Transverse colon (tissue), 4 donors: ENCODE measurements around the gene CELSR1.

ENCODE experiments used
- CTCF ChIP-seq, 5 experiments: fragments of 200-600 bp in 3 of 5; fragments of 450-650 bp in 2 of 5; sonication (generic) in 3 of 5; IDR thresholded peaks; 1 replicate in 2 of 5; 2 replicates in 3 of 5; pipeline ENCODE4 v1.5.1; 2016 to 2017; ENCODE audit warnings: antibody characterized with exemption in 5 of 5, inconsistent platforms in 3 of 5, mild to moderate bottlenecking in 2 of 5, moderate library complexity in 1 of 5
- POLR2A ChIP-seq: fragments of 450-650 bp; IDR thresholded peaks from one replicate; pipeline ENCODE4 v1.6.1; 2016; ENCODE audit warnings: antibody characterized with exemption, mild to moderate bottlenecking, moderate library complexity
- POLR2AphosphoS5 ChIP-seq, 3 donors: sonication (generic); formaldehyde crosslinking; IDR thresholded peaks; one replicate each; pipeline ENCODE4 v1.6.1; 2016; ENCODE audit warnings: antibody characterized with exemption in 3 of 3

- no peak for TF ChIP-seq CTCF (IDR thresholded peaks at IDR 0.05)
- TF ChIP-seq POLR2A, result no peak
- TF ChIP-seq POLR2AphosphoS5 (IDR thresholded peaks at IDR 0.05), result no peak
Measured at GRCh38 chr22:46376111-46376510, 161.3 kb downstream of the CELSR1 start.
